ENCODE measurements around the gene COL4A2.

COL4A2 gene

DNA sequence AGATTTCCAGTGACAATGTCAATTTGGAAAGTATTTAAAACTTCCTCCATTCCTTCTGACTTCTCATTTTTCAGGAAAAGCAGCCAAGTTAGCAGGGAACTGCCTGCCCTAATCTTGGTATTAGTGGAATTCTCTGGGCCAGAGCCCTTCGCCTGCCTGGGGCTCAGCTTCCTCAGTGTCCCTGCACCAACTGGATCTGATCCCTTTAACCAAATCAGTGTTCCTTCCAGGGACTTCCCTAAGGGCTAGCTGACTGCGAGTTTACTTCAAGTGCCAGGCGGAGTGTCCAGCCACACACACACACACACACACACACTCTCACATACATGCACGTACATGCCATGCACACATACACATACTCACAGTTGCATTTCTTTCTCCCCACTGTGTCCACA is 234.4 kb downstream of the COL4A2 start:
- no peak overlapping the region for H3K4me3 ChIP-seq (ENCODE audit: low read depth, low read length)
- no peak for DNase-seq (ENCODE audit: low read depth)
- TF ChIP-seq, protein P1, sequence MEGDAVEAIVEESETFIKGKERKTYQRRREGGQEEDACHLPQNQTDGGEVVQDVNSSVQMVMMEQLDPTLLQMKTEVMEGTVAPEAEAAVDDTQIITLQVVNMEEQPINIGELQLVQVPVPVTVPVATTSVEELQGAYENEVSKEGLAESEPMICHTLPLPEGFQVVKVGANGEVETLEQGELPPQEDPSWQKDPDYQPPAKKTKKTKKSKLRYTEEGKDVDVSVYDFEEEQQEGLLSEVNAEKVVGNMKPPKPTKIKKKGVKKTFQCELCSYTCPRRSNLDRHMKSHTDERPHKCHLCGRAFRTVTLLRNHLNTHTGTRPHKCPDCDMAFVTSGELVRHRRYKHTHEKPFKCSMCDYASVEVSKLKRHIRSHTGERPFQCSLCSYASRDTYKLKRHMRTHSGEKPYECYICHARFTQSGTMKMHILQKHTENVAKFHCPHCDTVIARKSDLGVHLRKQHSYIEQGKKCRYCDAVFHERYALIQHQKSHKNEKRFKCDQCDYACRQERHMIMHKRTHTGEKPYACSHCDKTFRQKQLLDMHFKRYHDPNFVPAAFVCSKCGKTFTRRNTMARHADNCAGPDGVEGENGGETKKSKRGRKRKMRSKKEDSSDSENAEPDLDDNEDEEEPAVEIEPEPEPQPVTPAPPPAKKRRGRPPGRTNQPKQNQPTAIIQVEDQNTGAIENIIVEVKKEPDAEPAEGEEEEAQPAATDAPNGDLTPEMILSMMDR (IDR thresholded peaks at IDR 0.05; ENCODE audit: low read depth, low read length, missing control alignments), result no peak

DNA sequence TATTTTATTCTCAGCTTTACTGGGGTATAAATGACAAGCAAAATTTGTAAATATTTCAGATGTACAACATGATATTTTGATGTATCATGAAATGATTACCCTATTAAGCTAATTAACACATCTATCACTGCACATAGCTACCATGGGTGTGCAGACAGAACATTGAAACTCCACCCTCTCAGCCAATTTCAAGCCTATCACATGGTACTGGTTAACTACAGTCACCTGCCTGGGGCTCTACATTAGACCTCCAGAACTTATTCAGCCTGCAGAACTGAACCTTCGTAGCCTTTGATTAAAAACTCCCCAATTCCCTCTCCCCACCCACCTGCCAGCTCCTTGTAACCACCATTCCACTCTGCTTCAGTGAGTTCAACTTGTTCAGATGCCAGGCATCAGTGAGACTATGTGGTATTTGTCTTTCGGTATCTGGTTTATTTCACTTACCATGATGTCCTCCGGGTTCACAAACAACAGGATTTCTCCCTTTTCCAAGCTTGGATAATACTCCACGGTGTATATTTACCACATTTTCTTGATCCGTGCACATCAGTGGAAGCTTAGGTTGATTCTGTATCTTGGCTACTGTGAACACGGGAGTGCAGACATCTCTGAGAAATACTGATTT is 235.2 kb downstream of the COL4A2 start:
- TF ChIP-seq, protein P1 (IDR thresholded peaks at IDR 0.05; ENCODE audit: low read depth, low read length, missing control alignments), result no peak
- H3K4me3 ChIP-seq (ENCODE audit: low read depth, low read length), result no peak overlapping the region
- DNase-seq (ENCODE audit: low read depth), result no peak

DNA sequence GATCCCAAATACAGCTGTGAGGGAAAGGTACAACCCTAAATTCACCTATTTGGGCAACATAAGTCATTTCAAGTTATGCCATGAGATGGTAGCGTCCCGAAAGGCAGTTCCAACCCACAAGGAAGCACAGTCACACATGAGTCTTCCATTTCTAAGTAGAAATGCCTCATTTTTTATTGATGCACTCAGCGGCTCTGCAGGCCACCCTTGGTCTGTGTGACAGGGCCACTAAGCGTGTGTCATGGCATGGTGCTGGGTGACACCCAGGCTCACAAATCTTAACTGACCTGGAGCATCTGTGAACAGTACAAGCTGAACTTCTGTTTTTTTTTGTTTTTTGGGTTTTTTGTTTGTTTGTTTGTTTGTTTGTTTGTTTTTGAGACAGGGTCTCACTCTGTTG is 239.3 kb downstream of the COL4A2 start:
- DNase-seq (ENCODE audit: low read depth), result no peak
- TF ChIP-seq, protein P1 (IDR thresholded peaks at IDR 0.05; ENCODE audit: low read depth, low read length, missing control alignments), result no peak
- H3K4me3 ChIP-seq (ENCODE audit: low read depth, low read length), result no peak overlapping the region

DNA sequence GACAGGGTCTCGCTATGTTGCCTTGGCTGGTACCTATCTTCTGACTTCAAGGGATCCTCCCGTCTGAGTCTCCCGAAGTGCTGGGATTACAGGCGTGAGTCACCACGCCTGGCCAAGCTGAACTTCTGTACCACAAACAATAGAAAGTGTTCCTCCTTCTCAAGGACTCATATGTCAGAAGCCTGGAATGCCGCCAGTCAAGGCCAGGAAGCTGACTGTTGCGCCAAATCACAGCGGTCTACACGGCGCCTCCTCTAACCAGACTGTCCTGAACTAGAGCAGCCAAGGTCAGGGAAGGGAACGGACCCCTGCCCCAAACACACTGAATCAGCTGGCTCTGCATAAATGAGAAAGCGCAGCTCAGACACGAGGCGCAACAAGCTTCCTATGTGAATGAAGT is 239.8 kb downstream of the COL4A2 start:
- H3K4me3 ChIP-seq (ENCODE audit: low read depth, low read length), result no peak overlapping the region
- TF ChIP-seq, protein P1 (IDR thresholded peaks at IDR 0.05; ENCODE audit: low read depth, low read length, missing control alignments), result no peak
- DNase-seq (ENCODE audit: low read depth), result no peak

DNA sequence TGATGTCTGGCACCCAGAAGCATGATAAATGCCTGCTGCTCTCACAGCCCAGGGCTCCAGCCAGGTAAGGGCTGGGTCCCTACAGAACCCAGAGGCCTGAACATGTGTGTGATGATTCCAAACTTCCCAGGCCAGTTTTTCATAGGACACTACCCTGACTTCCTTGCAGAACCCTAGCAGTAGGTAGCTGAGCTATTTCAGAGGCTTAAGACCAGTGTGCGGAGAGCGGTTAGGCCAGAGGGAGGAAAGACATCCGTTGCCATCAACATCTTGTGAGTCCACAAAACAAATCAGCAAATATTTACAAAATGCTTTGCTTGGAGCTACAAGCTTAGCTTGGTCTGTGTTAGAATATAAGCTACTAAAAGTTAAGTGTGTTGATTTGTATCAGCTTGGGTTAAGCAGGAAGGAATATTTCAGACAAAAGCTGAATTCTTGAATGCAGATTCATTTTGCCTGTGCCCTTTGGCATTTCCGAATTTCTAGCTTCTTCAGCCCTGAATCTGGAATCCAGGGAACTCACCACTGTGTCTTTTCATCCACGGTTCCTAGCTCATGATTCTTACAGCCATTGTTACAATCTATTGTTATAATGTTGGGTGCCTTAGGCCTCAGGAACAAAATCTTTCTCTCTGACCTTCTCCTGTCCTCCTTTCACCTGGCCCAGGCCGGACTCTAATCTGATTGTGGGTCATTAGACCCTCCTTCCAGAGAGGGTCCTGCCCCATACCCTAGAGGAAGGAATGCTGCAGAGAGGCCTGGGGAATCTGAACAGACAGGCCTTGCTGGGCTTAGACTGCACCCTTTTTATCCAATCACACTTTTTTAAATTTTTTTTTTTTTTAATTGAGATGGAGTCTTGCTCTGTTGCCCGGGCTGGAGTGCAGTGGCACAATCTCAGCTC is 242.1 kb downstream of the COL4A2 start:
- TF ChIP-seq, protein P1 (IDR thresholded peaks at IDR 0.05; ENCODE audit: low read depth, low read length, missing control alignments), result no peak
- no peak for DNase-seq (ENCODE audit: low read depth)
- no peak overlapping the region for H3K4me3 ChIP-seq (ENCODE audit: low read depth, low read length)

DNA sequence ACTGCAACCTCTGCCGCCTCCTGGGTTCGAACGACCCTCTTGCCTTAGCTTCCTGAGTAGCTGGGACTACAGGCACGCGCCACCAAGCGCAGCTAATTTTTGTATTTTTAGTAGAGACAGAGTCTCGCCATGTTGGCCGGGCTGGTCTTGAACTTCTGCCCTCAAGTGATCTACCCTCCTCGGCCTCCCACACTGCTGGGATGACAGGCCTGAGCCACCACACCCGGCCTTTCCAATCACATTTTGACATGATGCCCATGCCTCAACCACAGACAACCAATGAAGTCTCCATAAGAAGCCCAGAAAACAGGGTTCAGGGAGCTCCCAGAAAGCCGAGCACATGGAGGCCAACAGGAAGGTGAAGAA is 242.7 kb downstream of the COL4A2 start:
- TF ChIP-seq, protein P1 (IDR thresholded peaks at IDR 0.05; ENCODE audit: low read depth, low read length, missing control alignments), result no peak
- no peak overlapping the region for H3K4me3 ChIP-seq (ENCODE audit: low read depth, low read length)
- DNase-seq (ENCODE audit: low read depth), result no peak
